ENCODE data around the gene UGT2B15.
"Not testable (repeated sequence)": the region's sequence is repeated elsewhere in the genome, so short reads cannot be mapped to it uniquely, and the experiment has no call there.

Gene UGT2B15

GRCh38 chr4:68670479-68670939 is at the start of gene UGT2B15:
Gene UGT2B15 (minus strand): TSS chr4:68670652. CDS start chr4:68670618, 34 bp downstream.
- not testable (repeated sequence) for DNase-seq

GRCh38 chr4:68719075-68719473 is 48.6 kb upstream of the UGT2B15 start:
- no peak for DNase-seq

GRCh38 chr4:68718447-68719074 is 48.1 kb upstream of the UGT2B15 start:
- DNase-seq: no peak

GRCh38 chr4:68717999-68718398 is 47.5 kb upstream of the UGT2B15 start:
- DNase-seq: no peak

GRCh38 chr4:68714400-68714799 is 43.9 kb upstream of the UGT2B15 start:
- no peak for DNase-seq

GRCh38 chr4:68712207-68712606 is 41.8 kb upstream of the UGT2B15 start:
- DNase-seq: no peak

GRCh38 chr4:68708566-68708965 is 38.1 kb upstream of the UGT2B15 start:
- DNase-seq: no peak

GRCh38 chr4:68703168-68703567 is 32.7 kb upstream of the UGT2B15 start:
- not testable (repeated sequence) for DNase-seq

- no peak for DNase-seq
These were observed 29.7 kb upstream of the UGT2B15 start for GRCh38 chr4:68700152-68700551.

GRCh38 chr4:68693325-68694075 is 23.0 kb upstream of the UGT2B15 start:
- DNase-seq: no peak

- DNase-seq: no peak
These were observed 20.7 kb upstream of the UGT2B15 start for GRCh38 chr4:68691186-68691585.

- DNase-seq: no peak
These were observed 12.6 kb upstream of the UGT2B15 start for GRCh38 chr4:68683034-68683433.

- not testable (repeated sequence) for DNase-seq
These were observed 10.8 kb upstream of the UGT2B15 start for GRCh38 chr4:68681298-68681697.

GRCh38 chr4:68673143-68673542 is 2.7 kb upstream of the UGT2B15 start:
- no peak for DNase-seq

- DNase-seq: not testable (repeated sequence)
These were observed 765 bp upstream of the UGT2B15 start for GRCh38 chr4:68671217-68671616.

- not testable (repeated sequence) for DNase-seq
These were observed 1.8 kb downstream of the UGT2B15 start for GRCh38 chr4:68668537-68669163.

GRCh38 chr4:68667551-68667950 is 2.9 kb downstream of the UGT2B15 start:
- DNase-seq: not testable (repeated sequence)

- not testable (repeated sequence) for DNase-seq
These were observed 5.7 kb downstream of the UGT2B15 start for GRCh38 chr4:68664721-68665120.

GRCh38 chr4:68662836-68663574 is 7.4 kb downstream of the UGT2B15 start:
- not testable (repeated sequence) for DNase-seq

- no peak for DNase-seq
These were observed 11.8 kb downstream of the UGT2B15 start for GRCh38 chr4:68658672-68659071.

- DNase-seq: not testable (repeated sequence)
These were observed 13.3 kb downstream of the UGT2B15 start for GRCh38 chr4:68657022-68657594.

- DNase-seq: not testable (repeated sequence)
These were observed 13.9 kb downstream of the UGT2B15 start for GRCh38 chr4:68656445-68656973.
